Neural cell (in vitro differentiated cells): ENCODE measurements around the gene RASL12.

Source experiments
- CTCF ChIP-seq: fragments of 450-650 bp; IDR thresholded peaks from 2 replicates; pipeline ENCODE4 v1.5.1; 2014; ENCODE audit warnings: antibody characterized with exemption, mild to moderate bottlenecking, moderate library complexity; ENCODE audit not compliant: poor library complexity, severe bottlenecking
- EZH2 ChIP-seq: fragments of 200-600, 300-800 bp; shearing (Covaris generic), sonication (generic); IDR thresholded peaks from 2 replicates; pipeline ENCODE4 v1.6.1; 2014; ENCODE audit warnings: antibody characterized with exemption, low read length, borderline replicate concordance, mild to moderate bottlenecking; ENCODE audit not compliant: insufficient read depth, poor library complexity, severe bottlenecking
- TF ChIP-seq, protein P1 (sequence below): IDR thresholded peaks from 2 replicates; pipeline ENCODE4 v1.6.1; 2012; ENCODE audit warnings: borderline replicate concordance

- no peak for TF ChIP-seq CTCF
- no peak for TF ChIP-seq EZH2
- TF ChIP-seq, protein P1, sequence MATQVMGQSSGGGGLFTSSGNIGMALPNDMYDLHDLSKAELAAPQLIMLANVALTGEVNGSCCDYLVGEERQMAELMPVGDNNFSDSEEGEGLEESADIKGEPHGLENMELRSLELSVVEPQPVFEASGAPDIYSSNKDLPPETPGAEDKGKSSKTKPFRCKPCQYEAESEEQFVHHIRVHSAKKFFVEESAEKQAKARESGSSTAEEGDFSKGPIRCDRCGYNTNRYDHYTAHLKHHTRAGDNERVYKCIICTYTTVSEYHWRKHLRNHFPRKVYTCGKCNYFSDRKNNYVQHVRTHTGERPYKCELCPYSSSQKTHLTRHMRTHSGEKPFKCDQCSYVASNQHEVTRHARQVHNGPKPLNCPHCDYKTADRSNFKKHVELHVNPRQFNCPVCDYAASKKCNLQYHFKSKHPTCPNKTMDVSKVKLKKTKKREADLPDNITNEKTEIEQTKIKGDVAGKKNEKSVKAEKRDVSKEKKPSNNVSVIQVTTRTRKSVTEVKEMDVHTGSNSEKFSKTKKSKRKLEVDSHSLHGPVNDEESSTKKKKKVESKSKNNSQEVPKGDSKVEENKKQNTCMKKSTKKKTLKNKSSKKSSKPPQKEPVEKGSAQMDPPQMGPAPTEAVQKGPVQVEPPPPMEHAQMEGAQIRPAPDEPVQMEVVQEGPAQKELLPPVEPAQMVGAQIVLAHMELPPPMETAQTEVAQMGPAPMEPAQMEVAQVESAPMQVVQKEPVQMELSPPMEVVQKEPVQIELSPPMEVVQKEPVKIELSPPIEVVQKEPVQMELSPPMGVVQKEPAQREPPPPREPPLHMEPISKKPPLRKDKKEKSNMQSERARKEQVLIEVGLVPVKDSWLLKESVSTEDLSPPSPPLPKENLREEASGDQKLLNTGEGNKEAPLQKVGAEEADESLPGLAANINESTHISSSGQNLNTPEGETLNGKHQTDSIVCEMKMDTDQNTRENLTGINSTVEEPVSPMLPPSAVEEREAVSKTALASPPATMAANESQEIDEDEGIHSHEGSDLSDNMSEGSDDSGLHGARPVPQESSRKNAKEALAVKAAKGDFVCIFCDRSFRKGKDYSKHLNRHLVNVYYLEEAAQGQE, result no peak
Observed at GRCh38 chr15:65077291-65077980, 9.6 kb upstream of the RASL12 start.
